Sigmoid colon (tissue), 4 donors: ENCODE measurements around the gene PTPRT.

ENCODE experiments used
- EP300 ChIP-seq, 4 donors: sonication (generic); formaldehyde crosslinking; IDR thresholded peaks; one replicate each; pipeline ENCODE4 v1.6.1; 2017; ENCODE audit warnings: antibody characterized with exemption in 4 of 4
- POLR2A ChIP-seq, 2 donors: fragments of 450-650 bp; IDR thresholded peaks; one replicate each; pipeline ENCODE4 v1.6.1; 2016; ENCODE audit warnings: antibody characterized with exemption in 2 of 2, mild to moderate bottlenecking in 2 of 2, moderate library complexity in 2 of 2
- TF ChIP-seq, protein P1 (sequence below), 4 experiments: fragments of 450-650 bp in 3 of 4; fragments of 200-600 bp in 1 of 4; IDR thresholded peaks; one replicate each; pipeline ENCODE4 v1.5.1; 2016 to 2019; ENCODE audit warnings: antibody characterized with exemption in 4 of 4, mild to moderate bottlenecking in 3 of 4, moderate library complexity in 2 of 4

- TF ChIP-seq, protein P1, sequence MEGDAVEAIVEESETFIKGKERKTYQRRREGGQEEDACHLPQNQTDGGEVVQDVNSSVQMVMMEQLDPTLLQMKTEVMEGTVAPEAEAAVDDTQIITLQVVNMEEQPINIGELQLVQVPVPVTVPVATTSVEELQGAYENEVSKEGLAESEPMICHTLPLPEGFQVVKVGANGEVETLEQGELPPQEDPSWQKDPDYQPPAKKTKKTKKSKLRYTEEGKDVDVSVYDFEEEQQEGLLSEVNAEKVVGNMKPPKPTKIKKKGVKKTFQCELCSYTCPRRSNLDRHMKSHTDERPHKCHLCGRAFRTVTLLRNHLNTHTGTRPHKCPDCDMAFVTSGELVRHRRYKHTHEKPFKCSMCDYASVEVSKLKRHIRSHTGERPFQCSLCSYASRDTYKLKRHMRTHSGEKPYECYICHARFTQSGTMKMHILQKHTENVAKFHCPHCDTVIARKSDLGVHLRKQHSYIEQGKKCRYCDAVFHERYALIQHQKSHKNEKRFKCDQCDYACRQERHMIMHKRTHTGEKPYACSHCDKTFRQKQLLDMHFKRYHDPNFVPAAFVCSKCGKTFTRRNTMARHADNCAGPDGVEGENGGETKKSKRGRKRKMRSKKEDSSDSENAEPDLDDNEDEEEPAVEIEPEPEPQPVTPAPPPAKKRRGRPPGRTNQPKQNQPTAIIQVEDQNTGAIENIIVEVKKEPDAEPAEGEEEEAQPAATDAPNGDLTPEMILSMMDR (IDR thresholded peaks at IDR 0.05), result no peak
- TF ChIP-seq POLR2A (IDR thresholded peaks at IDR 0.05), result no peak
- TF ChIP-seq EP300 (IDR thresholded peaks at IDR 0.05), result no peak
These were observed 302.4 kb downstream of the PTPRT start for GRCh38 chr20:42887281-42887680.
